BJ (cell line): ENCODE results near the gene TPSG1. TPM values are rescaled to one million over a fixed set of nuclear protein-coding genes. Genes with fewer than 3 reads are reported as not detected.
A peak's percentile ranks its signal among the peaks of the same experiment; 100 is the strongest.
"Not testable (repeated sequence)": the region's sequence is repeated elsewhere in the genome, so short reads cannot be mapped to it uniquely, and the experiment has no call there.

ENCODE experiments used
- CTCF ChIA-PET: fragments of 350-600 bp; formaldehyde crosslinking; extraction: SDS; loops from one replicate; lab custom pipeline; 2021; ENCODE audit warnings: antibody characterized with exemption, inconsistent platforms; lab: Yijun Ruan, JAX
- POLR2A ChIA-PET: fragments of 300-600 bp; sonication (Branson Sonifier 250); formaldehyde crosslinking; extraction: SDS; loops from one replicate; lab custom pipeline; 2021; ENCODE audit warnings: antibody characterized with exemption; lab: Charles Lee
- DNase-seq: peaks from one replicate; pipeline ENCODE4 v3.0.0-alpha.2; 2011; ENCODE audit warnings: low read depth
- H3K27me3 ChIP-seq: 2 replicates; pipeline ENCODE4 v1.6.0; 2011; ENCODE audit warnings: low read length; ENCODE audit not compliant: control insufficient read depth, insufficient read depth
- H3K36me3 ChIP-seq: 2 replicates; pipeline ENCODE4 v1.5.1; 2011; ENCODE audit warnings: low read length; ENCODE audit not compliant: control insufficient read depth, insufficient read depth
- H3K4me3 ChIP-seq: 2 replicates; pipeline ENCODE4 v1.5.1; 2011; ENCODE audit warnings: low read depth, mild to moderate bottlenecking, control low read depth, low read length
- polyA plus RNA-seq: library from polyadenylated mRNA; depleted of rRNA; stranded (reverse); fragments of >200 nt; gene quantifications from 2 replicates; pipeline ENCODE4 v1.2.3, GENCODE V29; 2011
- TF ChIP-seq, protein P1 (sequence below): IDR thresholded peaks from 2 replicates; pipeline ENCODE4 v1.5.1; 2011; ENCODE audit warnings: low read depth, mild to moderate bottlenecking, control low read depth, inconsistent platforms, low read length, moderate library complexity; ENCODE audit not compliant: insufficient read depth

TPSG1 gene
- polyA plus RNA-seq, 1 experiment = not detected

- Histone ChIP-seq H3K36me3 (no peaks in the 10 kb centered on the region), H3K4me3 (no peak overlapping the region), H3K27me3 (no peaks in the 10 kb centered on the region)
- ChIA-PET CTCF (interaction anchor here (1.2 kb wide), 1 partner anchor 81 kb away, joined by 3 read pairs; no protein-coding TSS in a partner anchor), POLR2A (no interaction called here)
- no peak for DNase-seq
- TF ChIP-seq, protein P1, sequence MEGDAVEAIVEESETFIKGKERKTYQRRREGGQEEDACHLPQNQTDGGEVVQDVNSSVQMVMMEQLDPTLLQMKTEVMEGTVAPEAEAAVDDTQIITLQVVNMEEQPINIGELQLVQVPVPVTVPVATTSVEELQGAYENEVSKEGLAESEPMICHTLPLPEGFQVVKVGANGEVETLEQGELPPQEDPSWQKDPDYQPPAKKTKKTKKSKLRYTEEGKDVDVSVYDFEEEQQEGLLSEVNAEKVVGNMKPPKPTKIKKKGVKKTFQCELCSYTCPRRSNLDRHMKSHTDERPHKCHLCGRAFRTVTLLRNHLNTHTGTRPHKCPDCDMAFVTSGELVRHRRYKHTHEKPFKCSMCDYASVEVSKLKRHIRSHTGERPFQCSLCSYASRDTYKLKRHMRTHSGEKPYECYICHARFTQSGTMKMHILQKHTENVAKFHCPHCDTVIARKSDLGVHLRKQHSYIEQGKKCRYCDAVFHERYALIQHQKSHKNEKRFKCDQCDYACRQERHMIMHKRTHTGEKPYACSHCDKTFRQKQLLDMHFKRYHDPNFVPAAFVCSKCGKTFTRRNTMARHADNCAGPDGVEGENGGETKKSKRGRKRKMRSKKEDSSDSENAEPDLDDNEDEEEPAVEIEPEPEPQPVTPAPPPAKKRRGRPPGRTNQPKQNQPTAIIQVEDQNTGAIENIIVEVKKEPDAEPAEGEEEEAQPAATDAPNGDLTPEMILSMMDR = 0 out of 2 replicates have a peak, but pooled peaks have one; percentile 4
Measured at GRCh38 chr16:1188432-1189189, 36.5 kb downstream of the TPSG1 start.

GRCh38 chr16:1185460-1186207 is 39.4 kb downstream of the TPSG1 start:
- H3K4me3 ChIP-seq, H3K27me3 ChIP-seq, CTCF ChIA-PET, POLR2A ChIA-PET, DNase-seq, H3K36me3 ChIP-seq: not testable (repeated sequence)

GRCh38 chr16:1184980-1185379 is 40.1 kb downstream of the TPSG1 start:
- H3K36me3 ChIP-seq = no peaks in the 10 kb centered on the region
- no peak overlapping the region for H3K4me3 ChIP-seq
- ChIA-PET POLR2A (no interaction called here), CTCF (no interaction called here)
- TF ChIP-seq, protein P1 = no peak
- DNase-seq = no peak
- no peaks in the 10 kb centered on the region for H3K27me3 ChIP-seq

- POLR2A ChIA-PET = no interaction called here
- TF ChIP-seq, protein P1 = no peak
- H3K4me3 ChIP-seq = no peak overlapping the region
- no peaks in the 10 kb centered on the region for H3K27me3 ChIP-seq
- DNase-seq = no peak
- CTCF ChIA-PET = interaction anchor here (1.2 kb wide), 1 partner anchor 10 kb away, joined by 4 read pairs; no protein-coding TSS in a partner anchor
- no peaks in the 10 kb centered on the region for H3K36me3 ChIP-seq
Measured at GRCh38 chr16:1184156-1184868, 40.8 kb downstream of the TPSG1 start.

GRCh38 chr16:1182950-1183907 is 41.8 kb downstream of the TPSG1 start:
- CTCF ChIA-PET = interaction anchor here (1.2 to 1.6 kb wide), 3 partner anchors 11 to 77 kb away, joined by 4 to 5 read pairs (median 5); no protein-coding TSS in a partner anchor
- Histone ChIP-seq H3K27me3 (no peaks in the 10 kb centered on the region), H3K4me3 (no peak overlapping the region), H3K36me3 (no peaks in the 10 kb centered on the region)
- POLR2A ChIA-PET = no interaction called here
- TF ChIP-seq, protein P1 = no peak
- no peak for DNase-seq
